ENCODE data around the gene LDHAL6B.
"Not testable (repeated sequence)": the region's sequence is repeated elsewhere in the genome, so short reads cannot be mapped to it uniquely, and the experiment has no call there.

Gene LDHAL6B

DNA sequence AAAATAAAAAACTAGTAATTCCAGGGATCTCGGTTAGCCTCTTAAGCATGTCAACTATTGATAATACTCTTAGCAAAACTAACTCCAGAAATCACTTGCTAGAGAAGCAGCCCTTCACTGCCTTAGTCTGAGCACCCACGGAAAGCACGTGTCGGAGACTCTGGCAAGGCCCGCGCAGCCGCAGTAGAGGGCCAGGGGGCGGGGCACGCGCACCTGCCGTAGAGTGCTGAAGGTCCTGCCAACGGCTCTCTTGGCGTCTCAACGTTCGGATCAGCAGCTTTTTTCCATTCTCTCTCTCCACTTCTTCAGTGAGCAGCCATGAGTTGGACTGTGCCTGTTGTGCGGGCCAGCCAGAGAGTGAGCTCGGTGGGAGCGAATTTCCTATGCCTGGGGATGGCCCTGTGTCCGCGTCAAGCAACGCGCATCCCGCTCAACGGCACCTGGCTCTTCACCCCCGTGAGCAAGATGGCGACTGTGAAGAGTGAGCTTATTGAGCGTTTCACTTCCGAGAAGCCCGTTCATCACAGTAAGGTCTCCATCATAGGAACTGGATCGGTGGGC, at the start of gene LDHAL6B:
LDHAL6B (plus strand) TSS at position 221 of the 561 bp plus-strand sequence; CDS start at position 319, 98 bp downstream.
- DNase-seq (ENCODE audit: low spot score) = no peak

DNA sequence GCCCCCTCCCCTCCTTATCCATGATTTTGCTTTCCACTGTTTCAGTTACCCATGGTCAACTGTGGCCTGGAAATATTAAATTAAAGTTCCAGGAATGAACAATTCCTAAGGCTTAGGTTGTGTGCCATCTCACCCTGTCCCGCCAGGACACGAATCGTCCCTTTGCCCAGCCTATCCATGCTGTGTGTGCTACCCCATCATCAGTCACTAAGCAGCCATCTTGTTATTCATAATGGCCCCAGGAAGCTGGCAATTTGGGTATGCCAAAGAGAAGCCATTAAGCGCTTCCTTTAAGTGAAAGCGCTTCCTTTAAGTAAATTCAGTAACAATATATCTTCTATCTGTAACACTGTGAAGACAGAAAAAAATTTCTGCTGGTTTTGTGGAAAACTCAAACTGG, 49.2 kb upstream of the LDHAL6B start:
- no peak for DNase-seq (ENCODE audit: low spot score)

DNA sequence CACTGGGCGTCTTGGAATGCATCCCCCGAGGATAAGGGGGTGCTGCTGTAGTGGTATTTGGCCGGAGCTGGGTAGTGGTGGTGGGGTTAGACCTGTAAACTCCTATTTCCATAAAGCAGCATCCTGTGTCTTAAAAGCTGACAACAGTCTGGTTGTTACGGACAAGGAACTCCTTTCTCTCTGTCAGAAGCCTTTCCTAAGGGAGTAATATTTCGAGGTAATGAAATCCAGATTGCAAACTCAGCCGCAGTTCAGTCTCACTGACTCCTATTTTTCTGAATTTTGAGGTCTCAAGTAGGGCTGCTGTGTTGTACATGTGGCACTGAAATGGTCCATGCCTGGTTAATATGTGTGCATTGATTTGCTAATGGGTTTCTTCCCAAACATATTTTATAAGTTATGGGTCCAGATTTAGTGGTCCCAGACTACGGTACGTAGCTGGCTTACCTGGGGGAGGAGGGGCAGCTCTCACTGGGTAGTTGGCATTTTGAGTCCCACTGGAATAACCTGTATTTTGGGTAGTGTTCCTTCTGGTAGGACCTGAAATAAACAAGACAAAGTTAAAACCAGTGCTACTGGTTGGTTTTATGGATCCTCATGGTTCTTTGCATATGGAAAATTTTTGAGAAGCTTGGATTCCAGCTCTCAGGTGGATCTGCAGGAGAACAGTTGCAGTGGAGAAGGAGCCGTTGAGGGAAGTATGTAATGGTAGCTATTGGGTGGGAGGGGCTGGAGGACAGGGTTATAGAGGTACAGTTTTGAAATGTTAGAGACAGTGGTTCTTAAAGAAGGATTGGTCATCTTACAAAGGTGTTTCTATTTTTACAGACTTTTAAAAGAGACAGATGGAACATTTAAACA, 48.6 kb upstream of the LDHAL6B start:
- DNase-seq (ENCODE audit: low spot score) = no peak

DNA sequence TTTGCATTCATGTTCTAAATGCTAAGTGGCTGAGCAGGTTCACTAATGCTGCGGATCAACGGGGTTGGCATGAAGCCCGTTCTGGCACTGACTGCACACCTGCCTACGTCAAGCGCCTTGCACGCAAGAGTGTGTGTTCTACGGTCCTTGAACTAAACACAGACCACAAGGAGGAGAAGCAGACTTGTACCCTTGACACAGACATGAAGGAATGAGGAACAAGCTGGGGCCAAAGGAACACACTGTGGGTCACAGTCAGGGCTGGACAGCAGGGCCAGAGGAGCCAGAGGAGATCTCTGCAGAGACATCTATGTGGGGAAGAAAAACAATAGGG, 48.0 kb upstream of the LDHAL6B start:
- no peak for DNase-seq (ENCODE audit: low spot score)

GRCh38 chr15:59159210-59159609, 47.4 kb upstream of the LDHAL6B start:
- no peak for DNase-seq (ENCODE audit: low spot score)

DNA sequence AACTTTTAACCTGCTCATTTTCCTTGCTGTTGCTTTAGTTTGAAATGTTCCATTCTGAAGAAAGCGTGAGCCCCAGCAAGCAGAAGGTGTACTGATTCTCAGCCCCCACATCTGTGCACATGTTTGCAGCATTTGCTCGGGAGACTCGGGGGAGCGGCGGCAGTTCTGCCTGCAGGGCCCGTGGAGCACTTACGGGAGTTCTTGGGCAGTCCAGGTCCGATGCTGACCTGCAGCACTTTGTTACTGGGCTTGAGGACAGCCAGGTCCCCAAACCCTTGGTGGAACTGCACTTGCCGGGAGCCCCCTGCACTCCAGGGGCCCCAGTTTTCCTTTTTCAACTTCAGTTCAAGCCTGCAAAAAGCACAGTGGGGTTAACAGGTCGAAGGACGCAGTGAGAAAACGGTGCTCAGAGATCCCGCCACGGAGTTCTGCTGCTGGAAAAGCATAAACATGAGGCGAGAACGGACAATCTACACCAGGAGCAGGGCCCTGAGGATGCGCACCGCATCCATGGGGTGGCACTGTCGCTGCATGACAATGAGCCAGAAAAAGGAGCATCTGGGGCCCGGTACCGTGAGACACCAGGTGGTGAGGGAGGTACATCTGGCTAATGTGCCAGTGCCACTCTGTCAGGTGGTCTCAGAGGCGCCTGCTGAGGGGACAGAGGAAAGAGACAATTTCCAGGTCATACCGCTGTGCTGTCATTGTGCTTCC, 45.6 kb upstream of the LDHAL6B start:
- DNase-seq (ENCODE audit: low spot score) = no peak

DNA sequence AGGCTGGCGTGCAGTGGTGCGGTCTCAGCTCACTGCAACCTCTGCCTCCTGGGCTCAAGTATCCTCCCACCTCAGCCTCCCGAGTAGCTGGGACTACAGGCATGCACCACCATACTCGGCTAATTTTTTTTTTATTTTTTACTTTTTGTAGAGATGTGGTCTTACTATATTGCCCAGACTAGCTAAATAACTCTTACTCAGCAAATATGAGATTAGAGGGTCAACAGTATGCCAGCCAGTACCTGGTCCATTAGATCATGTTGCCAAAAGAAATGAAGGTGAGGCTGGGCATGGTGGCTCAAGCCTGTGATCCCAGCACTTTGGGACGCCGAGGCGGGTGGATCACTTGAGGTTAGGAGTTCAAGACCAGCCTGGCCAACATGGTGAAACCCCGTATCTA, 44.6 kb upstream of the LDHAL6B start:
- DNase-seq (ENCODE audit: low spot score) = not testable (repeated sequence)

DNA sequence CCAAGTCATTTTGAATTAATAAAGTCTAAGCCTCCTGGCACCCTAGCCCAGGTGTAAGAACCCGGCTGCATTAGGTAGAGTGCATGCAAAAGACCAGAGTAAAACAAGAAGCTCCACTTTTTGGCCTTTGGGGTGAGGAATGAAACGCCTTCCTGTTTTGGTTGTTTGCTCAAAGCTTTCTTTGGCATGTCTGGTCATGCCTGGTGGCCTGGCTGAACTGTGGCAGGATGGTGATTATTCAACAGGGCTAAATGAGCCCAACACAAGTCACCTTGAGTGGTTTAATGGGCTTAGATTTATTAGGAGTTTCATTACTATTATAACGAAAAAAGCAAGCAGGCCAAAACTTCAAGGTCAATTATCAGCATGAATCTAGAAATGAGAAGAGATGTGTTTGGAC, 40.9 kb upstream of the LDHAL6B start:
- DNase-seq (ENCODE audit: low spot score) = no peak

- no peak for DNase-seq (ENCODE audit: low spot score)
Observed at GRCh38 chr15:59166166-59166565, 40.5 kb upstream of the LDHAL6B start.

DNA sequence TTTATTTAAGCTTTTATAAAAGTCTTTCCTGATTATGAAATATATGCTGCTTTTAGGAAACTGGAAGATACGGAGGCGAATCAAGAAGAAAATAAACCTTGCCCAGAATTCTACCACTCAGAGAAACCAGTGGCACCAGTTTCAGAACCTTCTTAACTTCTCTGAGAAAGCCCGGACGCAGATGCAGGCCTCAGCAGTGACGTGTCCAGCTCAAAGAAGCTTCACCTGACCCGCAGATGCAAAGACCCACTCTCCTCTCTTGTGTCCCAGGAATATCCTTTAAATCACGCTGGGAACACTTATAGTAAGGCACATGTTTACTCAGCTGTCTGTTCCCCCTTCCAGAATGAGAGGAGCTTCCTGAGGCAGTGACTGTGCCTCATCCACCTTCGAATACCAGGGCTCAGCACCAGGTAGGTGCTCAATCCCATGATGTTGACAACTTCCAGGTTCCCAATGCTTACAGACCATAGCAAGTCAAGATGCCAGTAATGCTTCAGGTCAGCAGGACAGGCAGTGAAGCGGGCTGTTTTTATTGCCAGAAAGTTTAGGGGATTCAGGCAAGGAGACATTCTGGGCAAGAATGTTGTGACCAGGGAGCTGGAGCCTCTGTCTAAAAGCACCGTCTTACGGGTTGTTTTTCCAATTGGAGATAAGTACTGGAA, 39.9 kb upstream of the LDHAL6B start:
- DNase-seq (ENCODE audit: low spot score) = no peak

- DNase-seq (ENCODE audit: low spot score) = no peak
Observed at GRCh38 chr15:59168536-59168935, 38.1 kb upstream of the LDHAL6B start.

DNA sequence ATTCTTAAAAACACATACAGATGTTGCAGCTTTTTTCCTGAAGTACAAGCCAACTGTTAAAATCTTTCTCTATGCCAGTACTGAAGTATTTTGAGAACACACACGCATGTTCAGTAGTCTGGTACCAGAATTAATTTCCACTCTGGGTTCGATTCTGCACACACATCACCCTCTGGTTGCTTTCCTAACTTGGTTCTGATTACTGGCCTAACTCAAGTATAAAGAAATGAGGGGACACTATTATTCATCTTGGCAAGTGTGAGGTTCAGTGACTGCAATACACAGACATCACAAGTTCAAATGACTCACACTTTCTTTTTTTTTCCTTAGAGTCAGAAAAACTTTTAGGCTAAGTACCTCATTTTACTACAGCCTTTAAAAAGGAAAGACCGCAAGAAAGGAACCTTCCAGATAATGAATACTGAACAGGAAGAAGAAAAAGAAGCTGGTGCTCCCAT, 37.4 kb upstream of the LDHAL6B start:
- DNase-seq (ENCODE audit: low spot score) = no peak

- DNase-seq (ENCODE audit: low spot score) = no peak
Observed at GRCh38 chr15:59170295-59171066, 36.2 kb upstream of the LDHAL6B start.

DNA sequence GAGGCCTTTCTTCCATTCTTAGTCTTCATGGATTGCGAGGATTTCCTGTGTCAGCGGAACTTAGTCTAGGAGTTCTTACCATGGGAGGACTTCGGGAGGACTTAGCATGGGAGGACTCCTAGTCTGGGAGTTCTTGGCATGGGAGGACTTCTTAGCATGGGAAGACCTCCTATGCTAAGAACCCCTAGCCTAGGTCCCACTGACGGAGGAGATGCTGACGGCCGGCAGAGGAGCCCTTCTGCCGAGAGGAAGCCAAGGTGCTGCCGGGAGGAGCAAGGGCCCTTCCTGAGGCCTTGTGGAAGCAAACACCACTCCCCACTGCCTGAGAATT, 35.6 kb upstream of the LDHAL6B start:
- no peak for DNase-seq (ENCODE audit: low spot score)

DNA sequence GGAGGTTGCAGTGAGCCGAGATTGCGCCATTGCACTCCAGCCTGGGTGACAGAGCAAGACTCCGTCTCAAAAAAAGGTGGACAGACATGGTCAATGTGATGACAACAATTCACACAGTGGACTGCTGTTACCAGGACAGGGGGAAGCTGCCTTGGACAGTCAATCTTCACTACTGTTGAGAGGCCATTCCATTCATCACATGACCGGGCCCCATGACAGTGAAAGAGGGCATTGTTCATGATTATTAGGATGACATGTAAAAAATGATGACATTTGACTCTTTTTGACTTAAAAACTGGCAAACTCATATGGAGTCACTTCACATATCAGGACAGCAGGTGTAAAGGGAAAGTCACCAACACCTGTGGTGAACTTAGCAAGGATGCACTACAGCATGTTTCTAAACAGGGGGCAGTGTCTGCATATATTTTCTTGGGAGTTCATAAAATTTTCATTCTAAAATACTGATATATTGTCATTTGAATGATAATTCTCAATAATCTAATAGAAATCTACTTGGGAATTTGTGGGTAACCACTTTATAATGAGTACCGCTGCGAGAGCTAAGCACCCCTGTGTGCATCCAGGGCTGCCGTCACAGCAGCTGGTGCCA, 34.2 kb upstream of the LDHAL6B start:
- no peak for DNase-seq (ENCODE audit: low spot score)

DNA sequence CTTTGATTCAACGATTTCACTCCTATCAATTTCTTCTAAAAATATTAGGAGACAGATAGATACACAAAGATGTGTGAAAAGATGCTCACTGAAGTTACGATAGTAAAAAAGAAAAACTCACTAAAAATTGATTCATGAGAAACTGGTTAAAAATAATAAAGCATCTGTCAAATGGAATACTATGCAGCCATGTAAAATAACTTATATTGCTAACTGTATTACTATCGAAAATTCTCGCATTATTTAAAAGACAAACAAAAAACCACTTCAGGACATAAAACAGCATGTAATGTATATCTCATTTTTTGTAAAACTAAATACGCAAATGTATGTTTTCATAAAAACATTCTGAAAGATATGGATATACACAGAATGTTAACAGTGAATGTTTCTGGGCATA, 33.4 kb upstream of the LDHAL6B start:
- DNase-seq (ENCODE audit: low spot score) = no peak

- DNase-seq (ENCODE audit: low spot score) = no peak
Observed at GRCh38 chr15:59174151-59174834, 32.4 kb upstream of the LDHAL6B start.

- DNase-seq (ENCODE audit: low spot score) = peak; percentile 47
Observed at GRCh38 chr15:59174835-59175831, 31.5 kb upstream of the LDHAL6B start.

GRCh38 chr15:59176653-59177316, 29.9 kb upstream of the LDHAL6B start:
- no peak for DNase-seq (ENCODE audit: low spot score)

All from germinal center (tissue), 1 donor.